GM20000 (cell line): Measurements from ENCODE around the gene PTPRM.

Experiments
- DNase-seq: peaks from one replicate; pipeline ENCODE4 v3.0.0; 2012; ENCODE audit warnings: low spot score
- TF ChIP-seq, protein P1 (sequence below): IDR thresholded peaks from 2 replicates; pipeline ENCODE4 v1.5.1; 2012; ENCODE audit warnings: mild to moderate bottlenecking, control low read depth; ENCODE audit errors: extremely low read depth, missing control alignments

Gene PTPRM

DNA sequence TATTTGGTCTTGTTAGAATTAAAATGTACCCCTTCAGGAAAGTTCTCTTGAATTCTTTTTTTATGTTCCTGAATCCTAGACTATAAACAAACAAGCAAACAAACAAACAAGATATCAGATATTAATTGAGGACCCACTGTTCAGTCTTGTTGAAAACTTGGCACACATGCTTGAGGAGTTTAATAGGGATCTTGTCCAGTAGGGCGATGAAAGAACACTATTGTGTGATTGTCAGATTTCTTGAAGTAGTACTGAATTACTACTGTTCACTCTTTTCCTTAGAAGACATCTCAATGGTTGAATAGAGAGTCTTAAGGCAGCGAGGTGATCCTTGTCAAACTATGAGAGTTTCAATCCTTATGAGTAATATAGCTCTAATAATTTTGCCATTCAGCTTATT, 130.2 kb downstream of the PTPRM start:
- DNase-seq = no peak
- TF ChIP-seq, protein P1, sequence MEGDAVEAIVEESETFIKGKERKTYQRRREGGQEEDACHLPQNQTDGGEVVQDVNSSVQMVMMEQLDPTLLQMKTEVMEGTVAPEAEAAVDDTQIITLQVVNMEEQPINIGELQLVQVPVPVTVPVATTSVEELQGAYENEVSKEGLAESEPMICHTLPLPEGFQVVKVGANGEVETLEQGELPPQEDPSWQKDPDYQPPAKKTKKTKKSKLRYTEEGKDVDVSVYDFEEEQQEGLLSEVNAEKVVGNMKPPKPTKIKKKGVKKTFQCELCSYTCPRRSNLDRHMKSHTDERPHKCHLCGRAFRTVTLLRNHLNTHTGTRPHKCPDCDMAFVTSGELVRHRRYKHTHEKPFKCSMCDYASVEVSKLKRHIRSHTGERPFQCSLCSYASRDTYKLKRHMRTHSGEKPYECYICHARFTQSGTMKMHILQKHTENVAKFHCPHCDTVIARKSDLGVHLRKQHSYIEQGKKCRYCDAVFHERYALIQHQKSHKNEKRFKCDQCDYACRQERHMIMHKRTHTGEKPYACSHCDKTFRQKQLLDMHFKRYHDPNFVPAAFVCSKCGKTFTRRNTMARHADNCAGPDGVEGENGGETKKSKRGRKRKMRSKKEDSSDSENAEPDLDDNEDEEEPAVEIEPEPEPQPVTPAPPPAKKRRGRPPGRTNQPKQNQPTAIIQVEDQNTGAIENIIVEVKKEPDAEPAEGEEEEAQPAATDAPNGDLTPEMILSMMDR = no peak

DNA sequence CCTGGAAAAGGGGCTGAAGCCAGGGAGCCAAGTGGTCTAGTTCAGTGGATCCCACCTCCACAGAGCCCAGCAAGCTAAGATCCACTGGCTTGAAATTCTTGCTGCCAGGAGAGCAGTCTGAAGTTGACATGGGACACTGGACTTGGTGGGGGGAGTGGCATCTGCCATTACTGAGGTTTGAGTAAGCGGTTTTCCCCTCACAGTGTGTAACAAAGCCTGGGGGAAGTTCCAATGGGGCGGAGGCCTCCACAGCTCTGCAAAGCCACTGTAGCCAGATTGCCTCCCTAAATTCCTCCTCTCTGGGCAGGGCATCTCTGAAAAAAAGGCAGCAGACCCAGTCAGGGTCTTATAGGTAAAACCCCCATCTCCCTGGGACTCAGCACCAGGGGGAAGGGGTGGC, 144.4 kb downstream of the PTPRM start:
- no peak for DNase-seq
- TF ChIP-seq, protein P1 = no peak

DNA sequence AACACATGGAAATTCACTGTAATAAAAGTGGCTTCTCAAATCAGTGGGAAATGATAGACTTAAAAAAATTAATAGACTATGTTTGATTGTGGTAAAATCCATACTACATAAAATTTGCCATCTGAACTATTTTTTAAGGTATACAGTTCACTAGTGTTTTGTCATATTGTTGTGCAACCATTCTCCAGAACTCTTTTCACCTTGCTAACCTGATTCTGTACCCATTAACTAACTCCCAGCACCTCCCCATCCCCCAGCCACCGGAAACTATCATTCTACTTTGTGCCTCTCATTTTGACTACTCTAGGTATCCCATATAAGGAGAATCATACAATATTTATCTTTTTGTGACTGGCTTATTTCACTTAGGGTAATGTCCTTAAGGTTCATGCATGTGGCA, 153.3 kb downstream of the PTPRM start:
- no peak for DNase-seq
- TF ChIP-seq, protein P1 = no peak

DNA sequence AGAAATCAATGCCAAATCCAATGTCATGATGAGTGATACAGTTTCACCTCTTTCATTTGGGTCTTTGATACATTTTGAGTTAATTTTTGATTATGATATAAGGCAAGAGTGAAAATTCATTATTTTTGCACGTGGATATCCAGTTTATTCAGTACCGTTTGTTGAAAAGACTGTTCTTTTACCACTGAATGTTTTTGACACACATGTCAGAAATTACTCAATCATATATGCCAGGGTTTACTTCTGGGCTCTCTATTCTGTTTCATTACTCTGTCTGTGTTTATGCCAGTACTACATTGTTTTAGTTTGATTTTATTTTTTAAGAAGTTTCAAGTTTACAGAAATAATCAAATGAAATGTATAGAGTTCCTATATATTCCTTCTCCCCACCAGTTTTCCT, 154.4 kb downstream of the PTPRM start:
- TF ChIP-seq, protein P1 = no peak
- no peak for DNase-seq

DNA sequence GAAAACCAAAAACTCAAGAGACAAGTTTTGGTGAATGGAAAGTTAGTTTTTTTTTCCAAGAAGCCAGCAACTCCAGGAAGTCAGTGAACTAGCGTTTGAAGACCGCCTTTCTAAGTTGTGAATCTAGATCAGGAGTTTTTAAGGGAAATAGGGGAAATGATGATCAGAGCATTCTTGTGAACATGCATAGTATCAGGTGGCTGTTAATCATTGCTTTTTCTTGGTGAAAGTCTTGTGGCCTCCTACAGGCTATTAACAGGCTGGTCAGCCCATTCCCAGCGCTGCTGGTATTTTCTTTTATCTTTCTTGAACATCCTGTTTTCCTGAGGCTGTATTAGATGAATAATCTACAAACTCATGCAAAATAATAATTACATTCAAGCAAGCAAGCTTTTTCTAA, 155.8 kb downstream of the PTPRM start:
- TF ChIP-seq, protein P1 = no peak
- no peak for DNase-seq

DNA sequence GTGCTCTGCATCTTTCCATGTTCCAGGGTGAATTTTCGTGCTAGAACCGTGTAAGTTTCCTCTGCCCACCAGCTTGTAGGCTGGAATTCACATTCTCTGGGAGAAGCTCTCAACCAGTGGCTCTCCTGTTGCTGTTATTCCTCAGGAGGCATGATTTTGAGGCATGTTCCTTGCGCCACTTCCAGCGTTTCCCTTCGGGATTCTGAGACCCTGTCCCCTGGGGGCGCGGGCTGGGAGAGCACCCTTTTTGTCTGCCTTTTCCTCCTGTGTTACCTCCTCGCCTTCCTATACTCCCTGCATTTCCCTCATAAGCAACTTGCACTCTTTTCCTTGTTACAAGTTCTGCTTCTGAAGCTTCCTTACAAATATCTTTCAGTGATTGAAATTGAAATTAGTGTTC, 156.4 kb downstream of the PTPRM start:
- DNase-seq = no peak
- TF ChIP-seq, protein P1 = no peak

DNA sequence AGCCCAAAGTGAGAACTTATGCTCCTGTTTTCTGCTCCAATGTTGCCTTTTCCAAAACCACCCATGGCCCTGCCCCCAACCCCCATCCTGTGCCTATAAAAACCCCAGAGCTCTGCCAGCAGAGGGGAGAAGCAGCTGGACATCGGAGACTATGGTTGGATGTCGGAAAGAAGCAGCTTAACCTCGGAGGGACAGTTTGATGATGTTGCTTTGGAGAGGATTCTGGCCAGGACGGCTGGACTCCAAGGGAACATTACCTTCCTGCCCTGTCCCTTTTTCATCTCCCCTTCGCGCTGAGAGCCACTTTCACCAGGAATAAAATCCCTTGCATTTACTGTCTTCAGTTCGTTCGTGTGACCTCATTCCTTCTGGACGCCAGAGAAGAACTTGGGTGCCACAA, 158.4 kb downstream of the PTPRM start:
- TF ChIP-seq, protein P1 = no peak
- DNase-seq = no peak

DNA sequence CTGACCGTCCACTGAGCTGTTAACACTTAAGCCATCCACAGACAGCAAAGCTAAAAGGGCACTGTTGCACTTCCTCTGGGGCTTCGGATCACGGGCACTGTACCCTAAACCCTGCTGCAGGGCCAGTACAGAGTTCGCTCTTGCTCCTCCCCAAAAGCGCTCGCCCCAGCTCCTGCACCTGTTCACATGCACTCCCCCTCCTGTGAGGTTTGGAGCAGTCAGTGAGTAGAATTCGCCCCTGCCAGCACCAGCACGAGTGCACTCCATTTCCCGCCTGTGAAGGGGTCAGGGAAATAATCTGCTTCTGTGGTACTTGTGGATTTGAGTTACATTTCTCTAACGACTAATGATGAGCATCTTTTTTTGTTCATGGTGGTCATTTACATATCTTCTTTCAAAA, 158.8 kb downstream of the PTPRM start:
- TF ChIP-seq, protein P1 = no peak
- DNase-seq = no peak
